Measurements from ENCODE around the gene MAMDC4. TPM values are rescaled to one million over a fixed set of nuclear protein-coding genes. Genes with fewer than 3 reads are reported as not detected.
"Not testable (repeated sequence)": the region's sequence is repeated elsewhere in the genome, so short reads cannot be mapped to it uniquely, and the experiment has no call there.

Gene MAMDC4
- 10 to 100 TPM; 16.6 to 18.0 TPM for total RNA-seq

GRCh38 chr9:136851941-136852663 is at the start of gene MAMDC4:
TSS of gene MAMDC4 (plus strand) at chr9:136852346. CDS start at chr9:136852417, 71 bp downstream.
- ATAC-seq (ENCODE audit: low read depth) = no peak
- POLR2A ChIA-PET = interaction anchor here (1.3 kb wide), 1 partner anchor 10 kb away, joined by 3 read pairs; no protein-coding TSS in a partner anchor

GRCh38 chr9:136803009-136803550 is 49.1 kb upstream of the MAMDC4 start:
- H3K4me1 Mint-ChIP-seq = peaks cover 15% of the 10 kb centered on the region
- H3K9me3 Mint-ChIP-seq; ATAC-seq (ENCODE audit: low read depth); H3K4me3 Mint-ChIP-seq; H3K27ac Mint-ChIP-seq; POLR2A ChIA-PET; H3K36me3 Mint-ChIP-seq; DNase-seq: not testable (repeated sequence)
- H3K27me3 Mint-ChIP-seq = peaks cover 14% of the 10 kb centered on the region

More at GRCh38 chr9:136851941-136852663, at the start of gene MAMDC4:
- Mint-ChIP-seq H3K4me3 (no peak within 1 kb of the TSS), H3K36me3 (peaks cover 1% of the 10 kb centered on the region), H3K9me3 (no peaks in the 10 kb centered on the region), H3K4me1 (peaks cover 5% of the 10 kb centered on the region), H3K27me3 (peaks cover 2% of the 10 kb centered on the region), H3K27ac (no peak within 1 kb of the TSS)
- DNase-seq = no peak

GRCh38 chr9:136803551-136804508 is 48.3 kb upstream of the MAMDC4 start:
- H3K27ac Mint-ChIP-seq = no peak overlapping the region

GRCh38 chr9:136804509-136805206 is 47.5 kb upstream of the MAMDC4 start:
- no peak for ATAC-seq (ENCODE audit: low read depth)
- no peak overlapping the region for H3K4me3 Mint-ChIP-seq

More at GRCh38 chr9:136803551-136804508, 48.3 kb upstream of the MAMDC4 start:
- DNase-seq (no peak), ATAC-seq (ENCODE audit: low read depth) (no peak)
- Mint-ChIP-seq H3K27me3 (peaks cover 13% of the 10 kb centered on the region), H3K4me3 (no peak overlapping the region), H3K36me3 (peaks cover 4% of the 10 kb centered on the region), H3K9me3 (no peaks in the 10 kb centered on the region), H3K4me1 (peaks cover 17% of the 10 kb centered on the region)
- POLR2A ChIA-PET = no interaction called here

GRCh38 chr9:136805207-136805740 is 46.9 kb upstream of the MAMDC4 start:
- Mint-ChIP-seq H3K9me3 (no peaks in the 10 kb centered on the region), H3K4me3 (no peak overlapping the region), H3K36me3 (peaks cover 6% of the 10 kb centered on the region), H3K4me1 (peaks cover 29% of the 10 kb centered on the region), H3K27ac (no peak overlapping the region), H3K27me3 (peaks cover 11% of the 10 kb centered on the region)
- DNase-seq = no peak
- no peak for ATAC-seq (ENCODE audit: low read depth)
- POLR2A ChIA-PET = interaction anchor here (1.1 kb wide), 1 partner anchor 14 kb away, joined by 3 read pairs; the partner anchor contains the start of gene TMEM141

More at GRCh38 chr9:136804509-136805206, 47.5 kb upstream of the MAMDC4 start:
- POLR2A ChIA-PET = no interaction called here
- Mint-ChIP-seq H3K27ac (no peak overlapping the region), H3K27me3 (peaks cover 13% of the 10 kb centered on the region), H3K36me3 (peaks cover 6% of the 10 kb centered on the region), H3K9me3 (no peaks in the 10 kb centered on the region), H3K4me1 (peaks cover 26% of the 10 kb centered on the region)
- no peak for DNase-seq

GRCh38 chr9:136806067-136806466 is 46.1 kb upstream of the MAMDC4 start:
- Mint-ChIP-seq H3K9me3 (no peaks in the 10 kb centered on the region), H3K27me3 (peaks cover 7% of the 10 kb centered on the region), H3K4me3 (peak overlapping the region; percentile 89), H3K27ac (no peak overlapping the region), H3K36me3 (peaks cover 10% of the 10 kb centered on the region), H3K4me1 (peaks cover 26% of the 10 kb centered on the region)
- POLR2A ChIA-PET = interaction anchor here (1.1 to 1.4 kb wide), 2 partner anchors 15 to 42 kb away, joined by 3 to 6 read pairs; partner anchors contain the start of gene TMEM141
- ATAC-seq (ENCODE audit: low read depth) = no peak
- DNase-seq = no peak

GRCh38 chr9:136806631-136807201 is 45.4 kb upstream of the MAMDC4 start:
- Mint-ChIP-seq H3K9me3 (no peaks in the 10 kb centered on the region), H3K36me3 (peaks cover 10% of the 10 kb centered on the region), H3K27ac (peak overlapping the region; percentile 90), H3K27me3 (peaks cover 3% of the 10 kb centered on the region), H3K4me1 (peaks cover 23% of the 10 kb centered on the region), H3K4me3 (peak overlapping the region; percentile 89)
- POLR2A ChIA-PET = interaction anchor here (0.5 to 2.4 kb wide), 19 partner anchors 7 to 312 kb away, joined by 3 to 14 read pairs (median 6); partner anchors contain the start of genes AJM1, CCDC183, FBXW5 and MAN1B1
- DNase-seq = no peak
- no peak for ATAC-seq (ENCODE audit: low read depth)

GRCh38 chr9:136807281-136808074 is 44.7 kb upstream of the MAMDC4 start, which contains the start of gene RABL6:
TSS of gene RABL6 (plus strand) at chr9:136807948. CDS start at chr9:136808197, 249 bp downstream.
- Mint-ChIP-seq H3K4me1 (peaks cover 29% of the 10 kb centered on the region), H3K9me3 (no peaks in the 10 kb centered on the region), H3K4me3 (peak within 1 kb of the TSS; percentile 89), H3K36me3 (peaks cover 10% of the 10 kb centered on the region), H3K27ac (peak within 1 kb of the TSS; percentile 90), H3K27me3 (no peaks in the 10 kb centered on the region)
- POLR2A ChIA-PET = interaction anchor here (0.5 to 2.4 kb wide), 22 partner anchors 8 to 311 kb away, joined by 3 to 14 read pairs (median 5); partner anchors contain the start of genes AJM1, CCDC183, FBXW5 and MAN1B1
- peak; percentile 94 for DNase-seq
- ATAC-seq (ENCODE audit: low read depth) = peak; percentile 90

GRCh38 chr9:136808075-136808805 is 43.9 kb upstream of the MAMDC4 start:
- H3K4me1 Mint-ChIP-seq = peaks cover 36% of the 10 kb centered on the region
- ATAC-seq (ENCODE audit: low read depth) (peak; percentile 38), DNase-seq (no peak)
- peak overlapping the region; percentile 70 for H3K27ac Mint-ChIP-seq
- no peaks in the 10 kb centered on the region for H3K27me3 Mint-ChIP-seq
- H3K36me3 Mint-ChIP-seq = peaks cover 10% of the 10 kb centered on the region
- POLR2A ChIA-PET = interaction anchor here (0.6 to 2.4 kb wide), 18 partner anchors 9 to 184 kb away, joined by 3 to 14 read pairs (median 6); partner anchors contain the start of genes AJM1, CCDC183, FBXW5 and PAXX
- H3K9me3 Mint-ChIP-seq = no peaks in the 10 kb centered on the region
- H3K4me3 Mint-ChIP-seq = peak overlapping the region; percentile 82

- Mint-ChIP-seq H3K27ac (peak overlapping the region; percentile 70), H3K4me1 (peaks cover 41% of the 10 kb centered on the region), H3K4me3 (peak overlapping the region; percentile 82), H3K27me3 (no peaks in the 10 kb centered on the region), H3K9me3 (no peaks in the 10 kb centered on the region), H3K36me3 (peaks cover 15% of the 10 kb centered on the region)
- POLR2A ChIA-PET = interaction anchor here (2.0 to 2.4 kb wide), 5 partner anchors 9 to 81 kb away, joined by 5 to 14 read pairs (median 9); partner anchors contain the start of genes AJM1 and TMEM141
- no peak for DNase-seq
- no peak for ATAC-seq (ENCODE audit: low read depth)
Measured at GRCh38 chr9:136808806-136809158, 43.4 kb upstream of the MAMDC4 start.

Measured in activated naive CD8-positive, alpha-beta T cell treated with anti-CD3 and anti-CD28 coated beads, Interleukin-2, amount 10 ng/mL, durations not matched to agents 7 days and 5 days (primary cell).